ENCODE data around the gene CCDC50.

Gene CCDC50

GRCh38 chr3:191290311-191291025 lies 38.7 kb upstream of the CCDC50 start (continued):
- TF ChIP-seq CREB5 (CRISPR knock-in tag; IDR thresholded peaks at IDR 0.05; ENCODE audit: low read depth), result no peak
- TF ChIP-seq OSR1 (CRISPR knock-in tag; IDR thresholded peaks at IDR 0.05), result no peak
- no peak for TF ChIP-seq TSHZ2 (CRISPR knock-in tag; IDR thresholded peaks at IDR 0.05)
- TF ChIP-seq ISL1 (CRISPR knock-in tag; IDR thresholded peaks at IDR 0.05), result no peak

GRCh38 chr3:191292243-191293015 lies 36.8 kb upstream of the CCDC50 start:
- TF ChIP-seq ZNF70 (CRISPR knock-in tag; IDR thresholded peaks at IDR 0.05) (no peak), PPARA (CRISPR knock-in tag; IDR thresholded peaks at IDR 0.05; ENCODE audit: borderline replicate concordance) (no peak), ZFP3 (CRISPR knock-in tag; IDR thresholded peaks at IDR 0.05) (no peak), ISL1 (CRISPR knock-in tag; IDR thresholded peaks at IDR 0.05) (no peak), TCF4 (CRISPR knock-in tag; IDR thresholded peaks at IDR 0.05; ENCODE audit: borderline replicate concordance) (no peak), ZFP30 (CRISPR knock-in tag; IDR thresholded peaks at IDR 0.05) (no peak), CSDC2 (CRISPR knock-in tag; IDR thresholded peaks at IDR 0.05) (no peak), BACH2 (CRISPR knock-in tag; IDR thresholded peaks at IDR 0.05; ENCODE audit: borderline replicate concordance) (no peak), RARB (CRISPR knock-in tag; IDR thresholded peaks at IDR 0.05) (no peak), ARNTL (CRISPR knock-in tag; IDR thresholded peaks at IDR 0.05; ENCODE audit: borderline replicate concordance, low read depth) (no peak), TSHZ2 (CRISPR knock-in tag; IDR thresholded peaks at IDR 0.05) (no peak), CSRNP3 (CRISPR knock-in tag; IDR thresholded peaks at IDR 0.05) (no peak), CREB5 (CRISPR knock-in tag; IDR thresholded peaks at IDR 0.05; ENCODE audit: low read depth) (no peak), POU6F1 (CRISPR knock-in tag; IDR thresholded peaks at IDR 0.05; ENCODE audit: borderline replicate concordance, low read depth) (no peak), ZNF8 (CRISPR knock-in tag; IDR thresholded peaks at IDR 0.05) (no peak), OSR1 (CRISPR knock-in tag; IDR thresholded peaks at IDR 0.05) (no peak)
- ATAC-seq, result no peak

All from SK-N-SH treated with all-trans-retinoic acid at 6 μM for 48 hours (cell line).